Measurements from ENCODE around the gene MPG. TPM values are rescaled to one million over a fixed set of nuclear protein-coding genes. Genes with fewer than 3 reads are reported as not detected.

MPG gene
- total and polyA plus RNA-seq, 2 experiments from 2014 or later = 38.0 to 91.1 TPM

GRCh38 chr16:85865-86264, 7.8 kb downstream of the MPG start:
- no peaks in the 10 kb centered on the region for H3K36me3 ChIP-seq (ENCODE audit: insufficient read depth)
- DNase-seq (ENCODE audit: low spot score) = no peak
- Mint-ChIP-seq H3K4me3 (no peak overlapping the region), H3K27ac (no peak overlapping the region), H3K36me3 (ENCODE audit: low read depth) (peaks cover 24% of the 10 kb centered on the region), H3K4me1 (peaks cover 8% of the 10 kb centered on the region), H3K9me3 (no peaks in the 10 kb centered on the region), H3K27me3 (ENCODE audit: insufficient read depth, low read depth, poor library complexity) (peaks cover 10% of the 10 kb centered on the region)
- no peaks in the 10 kb centered on the region; the same call in 1 of the 2 replicates for H3K4me1 ChIP-seq (ENCODE audit: insufficient read depth)
- H3K27ac ChIP-seq (ENCODE audit: low read depth) = no peak overlapping the region
- H3K79me2 ChIP-seq (replicated peaks; ENCODE audit: insufficient read depth) = no peaks in the 10 kb centered on the region
- no peaks in the 10 kb centered on the region for H3F3A ChIP-seq (replicated peaks; ENCODE audit: low read depth)
- no peaks in the 10 kb centered on the region for H3K27me3 ChIP-seq (ENCODE audit: insufficient read depth)
- no peak overlapping the region for H2AFZ ChIP-seq
- no peak overlapping the region for H3K4me3 ChIP-seq
- H3K9me2 ChIP-seq (ENCODE audit: insufficient read depth) = no peaks in the 10 kb centered on the region
- no peak for ATAC-seq
- TF ChIP-seq ZNF462 (CRISPR knock-in tag; IDR thresholded peaks at IDR 0.05) (no peak), ETS1 (IDR thresholded peaks at IDR 0.05) (no peak), STAT1 (IDR thresholded peaks at IDR 0.05; ENCODE audit: unreplicated experiment) (no peak), ZNF331 (CRISPR knock-in tag; IDR thresholded peaks at IDR 0.05; ENCODE audit: low read depth) (no peak), CREB1 (CRISPR knock-in tag; IDR thresholded peaks at IDR 0.05; ENCODE audit: low read depth) (no peak), CTCF (conservative IDR thresholded peaks at IDR 0.05; ENCODE audit: low read depth in 2 of 2) (no peak), JUNB (IDR thresholded peaks at IDR 0.05; ENCODE audit: unreplicated experiment) (no peak), POLR2AphosphoS5 (IDR thresholded peaks at IDR 0.05; ENCODE audit: low read depth) (no peak), EZH2phosphoT487 (IDR thresholded peaks at IDR 0.05; ENCODE audit: unreplicated experiment) (no peak)
- H4K20me1 ChIP-seq (replicated peaks; ENCODE audit: insufficient read depth) = no peaks in the 10 kb centered on the region; the same call in 1 of the 2 replicates
- H3K4me2 ChIP-seq = no peak overlapping the region

Measured in GM23338 (cell line).